Adipocyte (in vitro differentiated cells): Measurements from ENCODE around the gene SREK1IP1.
"Not testable (repeated sequence)": the region's sequence is repeated elsewhere in the genome, so short reads cannot be mapped to it uniquely, and the experiment has no call there.

Source experiments
- DNase-seq: peaks from one replicate; pipeline ENCODE4 v3.0.0-alpha.2; 2015; ENCODE audit warnings: low read depth
- H3K27me3 ChIP-seq: replicated peaks from 2 replicates; pipeline ENCODE4 v1.7.0; 2013; ENCODE audit warnings: mild to moderate bottlenecking, low read length, moderate library complexity; ENCODE audit not compliant: control insufficient read depth, insufficient read depth
- H3K36me3 ChIP-seq: 2 replicates; pipeline ENCODE4 v1.7.0; 2013; ENCODE audit warnings: low read length, mild to moderate bottlenecking, moderate library complexity; ENCODE audit not compliant: control insufficient read depth, insufficient read depth, severe bottlenecking
- H3K4me1 ChIP-seq: 2 replicates; pipeline ENCODE4 v1.7.0; 2013; ENCODE audit warnings: mild to moderate bottlenecking, low read length, moderate library complexity; ENCODE audit not compliant: control insufficient read depth, insufficient read depth
- H3K4me3 ChIP-seq: 2 replicates; pipeline ENCODE4 v1.7.0; 2013; ENCODE audit warnings: mild to moderate bottlenecking, low read length, moderate library complexity
- H3K9ac ChIP-seq: 2 replicates; pipeline ENCODE4 v1.7.0; 2013; ENCODE audit warnings: mild to moderate bottlenecking, low read length, moderate library complexity
- H3K9me3 ChIP-seq: 2 replicates; pipeline ENCODE4 v1.7.0; 2013; ENCODE audit warnings: mild to moderate bottlenecking, low read length, moderate library complexity; ENCODE audit not compliant: control insufficient read depth

Gene SREK1IP1

DNA sequence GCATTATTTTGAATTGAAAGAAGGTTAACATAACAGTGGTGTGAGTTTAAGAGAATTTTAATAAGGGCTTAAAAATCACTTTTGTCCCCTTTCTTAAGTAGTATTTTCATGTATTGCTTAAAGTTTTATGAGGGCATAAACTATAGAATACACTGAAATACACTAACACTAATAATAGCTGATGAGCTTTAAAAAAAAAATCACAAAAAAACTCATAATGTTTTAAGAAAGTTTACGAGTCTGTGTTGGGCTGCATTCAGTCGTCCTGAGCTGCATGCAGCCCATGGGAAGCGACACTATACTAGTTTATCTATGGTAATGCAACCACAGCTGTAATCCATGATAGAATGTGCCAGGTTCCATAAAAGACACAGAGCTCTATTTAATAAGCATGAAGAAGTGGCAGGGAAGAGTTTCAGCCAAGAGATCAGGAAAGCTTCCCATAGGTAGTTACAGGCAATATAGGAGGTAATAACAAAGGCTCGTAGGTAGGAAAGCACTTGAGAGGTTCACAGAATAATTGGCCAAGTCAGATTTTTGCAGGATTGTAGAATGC, 4.5 kb downstream of the SREK1IP1 start:
- no peak for DNase-seq
- Histone ChIP-seq H3K9ac (no peak overlapping the region), H3K9me3 (no peaks in the 10 kb centered on the region), H3K27me3 (no peaks in the 10 kb centered on the region), H3K36me3 (peaks cover 13% of the 10 kb centered on the region), H3K4me1 (peaks cover 21% of the 10 kb centered on the region), H3K4me3 (no peak overlapping the region)

DNA sequence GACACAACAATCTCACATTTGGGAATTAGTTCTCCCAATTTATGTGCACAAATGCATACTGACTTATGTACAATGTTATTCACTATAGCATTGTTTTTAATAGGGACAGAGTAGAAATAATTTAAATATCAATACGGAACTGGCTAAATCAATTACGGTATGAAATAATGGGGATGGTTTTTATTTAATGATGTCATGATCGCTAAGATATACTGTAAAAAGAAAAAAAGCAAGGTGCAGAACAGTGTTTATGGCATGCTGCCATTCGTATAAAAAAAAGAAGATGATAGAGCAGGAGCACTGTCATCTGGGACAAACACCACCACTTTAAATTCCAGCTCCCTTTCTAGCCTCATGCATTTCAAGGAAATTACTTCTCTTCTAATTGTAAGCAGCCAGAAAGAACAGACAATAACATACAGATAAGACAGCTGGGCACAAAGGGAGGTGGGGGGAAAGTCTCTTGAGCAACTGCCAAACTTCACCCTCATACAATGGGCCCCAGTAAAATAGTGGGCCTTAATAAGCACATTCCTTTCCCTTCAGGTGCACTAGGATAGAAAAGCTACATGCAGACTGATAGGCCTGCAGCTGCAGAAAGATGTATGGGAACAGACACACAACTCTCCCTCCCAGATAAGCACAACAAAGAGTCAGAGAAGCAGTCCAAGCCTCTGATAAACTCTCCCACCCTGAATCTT, 8.4 kb downstream of the SREK1IP1 start:
- no peak for DNase-seq
- no peaks in the 10 kb centered on the region for H3K9me3 ChIP-seq
- no peak overlapping the region for H3K4me3 ChIP-seq
- peaks cover 11% of the 10 kb centered on the region for H3K4me1 ChIP-seq
- H3K27me3 ChIP-seq, result no peaks in the 10 kb centered on the region
- no peak overlapping the region for H3K9ac ChIP-seq
- peaks cover 13% of the 10 kb centered on the region for H3K36me3 ChIP-seq

DNA sequence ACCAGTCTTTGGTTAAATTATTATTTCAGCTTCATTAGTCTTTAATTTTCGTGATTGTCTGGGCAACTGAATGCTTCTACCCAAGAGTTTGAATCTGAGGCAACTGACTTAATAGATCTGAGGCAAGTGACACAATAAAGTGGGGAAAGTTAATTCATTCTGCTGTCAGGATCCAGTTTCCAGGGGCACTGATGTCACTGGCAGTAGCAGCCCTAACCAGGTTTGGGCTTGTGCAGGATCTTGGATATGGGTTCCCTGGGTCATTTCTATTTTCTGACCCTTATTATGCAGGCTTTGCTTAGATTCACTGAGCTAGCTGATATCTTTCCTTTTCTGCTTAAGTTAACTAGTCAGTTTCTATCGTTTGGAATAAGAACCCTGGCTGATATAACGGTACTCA, 9.6 kb downstream of the SREK1IP1 start:
- Histone ChIP-seq H3K9ac (no peak overlapping the region), H3K9me3 (no peaks in the 10 kb centered on the region), H3K4me1 (peaks cover 11% of the 10 kb centered on the region), H3K36me3 (peaks cover 8% of the 10 kb centered on the region), H3K27me3 (no peaks in the 10 kb centered on the region), H3K4me3 (no peak overlapping the region)
- DNase-seq, result no peak

DNA sequence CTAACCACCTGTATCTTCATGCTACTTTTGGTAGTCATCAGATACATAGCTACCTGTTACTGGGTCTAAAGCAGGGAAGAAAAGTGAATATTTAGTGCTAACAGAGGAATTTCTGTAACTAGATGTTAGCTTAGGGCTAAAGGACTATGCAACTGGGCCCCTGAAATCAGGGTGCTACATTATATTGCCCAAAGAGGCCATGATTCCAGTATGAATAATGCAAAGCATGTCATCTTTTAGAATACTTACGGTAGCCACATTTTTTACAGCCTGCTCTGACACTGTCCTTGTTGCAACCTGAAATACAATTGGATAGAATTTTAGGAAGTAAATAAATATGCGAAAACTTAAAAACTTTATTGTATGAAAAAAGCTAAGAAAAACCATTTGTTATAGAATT, 14.4 kb downstream of the SREK1IP1 start:
- Histone ChIP-seq H3K4me3 (no peak overlapping the region), H3K9me3 (no peaks in the 10 kb centered on the region), H3K9ac (no peak overlapping the region), H3K36me3 (peaks cover 33% of the 10 kb centered on the region), H3K4me1 (peaks cover 9% of the 10 kb centered on the region), H3K27me3 (no peaks in the 10 kb centered on the region)
- no peak for DNase-seq

DNA sequence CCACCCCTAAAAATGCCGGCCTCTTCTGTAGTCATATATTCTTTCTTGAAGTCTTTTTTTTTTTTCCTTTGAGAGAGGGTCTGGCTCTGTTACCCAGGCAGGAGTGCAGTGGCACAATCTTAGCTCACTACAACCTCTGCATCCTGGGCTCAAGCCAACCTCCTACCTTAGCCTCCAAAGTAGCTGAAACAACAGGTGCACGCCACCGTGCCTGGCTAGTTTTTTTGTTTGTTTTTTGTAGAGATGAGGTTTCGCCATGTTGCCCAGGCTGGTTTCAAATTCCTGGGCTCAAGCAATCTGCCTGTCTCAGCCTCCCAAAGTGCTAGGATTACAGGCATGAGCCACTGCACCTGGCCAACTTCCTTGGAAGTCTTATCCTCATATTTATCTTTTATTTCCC, 19.1 kb downstream of the SREK1IP1 start:
- H3K36me3 ChIP-seq, result peaks cover 33% of the 10 kb centered on the region

DNA sequence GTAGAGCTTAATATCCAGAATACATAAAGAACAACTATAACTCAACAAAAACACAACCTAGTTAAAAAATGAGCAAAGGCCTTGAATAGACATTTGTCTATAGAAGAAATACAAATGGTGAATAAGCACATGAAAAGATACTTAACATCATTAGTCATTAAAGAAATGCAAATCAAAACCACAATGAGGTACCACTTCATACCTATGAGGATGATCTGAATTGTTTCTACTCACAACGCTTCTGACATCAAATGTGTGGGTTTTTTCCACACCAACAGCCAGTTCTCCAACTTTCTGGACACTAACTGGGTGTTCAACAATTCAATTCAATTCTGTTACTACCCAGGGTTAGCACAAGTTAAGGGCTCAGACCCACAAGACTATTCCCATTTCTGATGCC, 22.0 kb downstream of the SREK1IP1 start:
- Histone ChIP-seq H3K9ac (no peak overlapping the region), H3K9me3 (no peaks in the 10 kb centered on the region), H3K4me3 (no peak overlapping the region), H3K27me3 (no peaks in the 10 kb centered on the region), H3K36me3 (peaks cover 12% of the 10 kb centered on the region), H3K4me1 (peaks cover 17% of the 10 kb centered on the region)
- DNase-seq, result no peak

More for the DNA sequence above, 19.1 kb downstream of the SREK1IP1 start:
- Histone ChIP-seq H3K4me3 (no peak overlapping the region), H3K4me1 (no peaks in the 10 kb centered on the region), H3K9me3 (no peaks in the 10 kb centered on the region), H3K27me3 (no peaks in the 10 kb centered on the region), H3K9ac (no peak overlapping the region)
- DNase-seq, result no peak

DNA sequence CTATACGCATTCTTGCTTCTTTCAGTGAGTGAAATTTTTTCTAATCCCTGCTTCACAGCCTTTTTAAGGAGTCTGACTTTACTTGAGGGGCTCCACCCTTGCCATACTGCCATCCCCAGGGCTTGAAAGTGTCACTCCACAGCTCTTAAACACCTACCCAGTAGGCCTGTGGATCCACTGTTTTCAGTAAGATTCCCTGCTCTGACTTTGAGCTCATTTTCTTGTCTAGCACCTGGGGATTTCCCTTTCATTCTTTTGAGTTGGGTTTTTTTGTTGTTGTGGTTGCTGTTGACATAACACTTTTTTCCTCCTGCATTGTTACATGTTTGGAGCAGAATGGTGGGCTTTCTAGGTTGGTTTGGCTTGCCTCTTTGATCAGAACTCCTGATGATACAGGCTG, 23.6 kb downstream of the SREK1IP1 start:
- DNase-seq, result no peak
- no peak overlapping the region for H3K4me3 ChIP-seq
- H3K9me3 ChIP-seq, result no peaks in the 10 kb centered on the region
- peaks cover 11% of the 10 kb centered on the region for H3K36me3 ChIP-seq
- H3K9ac ChIP-seq, result no peak overlapping the region
- peaks cover 17% of the 10 kb centered on the region for H3K4me1 ChIP-seq
- no peaks in the 10 kb centered on the region for H3K27me3 ChIP-seq

DNA sequence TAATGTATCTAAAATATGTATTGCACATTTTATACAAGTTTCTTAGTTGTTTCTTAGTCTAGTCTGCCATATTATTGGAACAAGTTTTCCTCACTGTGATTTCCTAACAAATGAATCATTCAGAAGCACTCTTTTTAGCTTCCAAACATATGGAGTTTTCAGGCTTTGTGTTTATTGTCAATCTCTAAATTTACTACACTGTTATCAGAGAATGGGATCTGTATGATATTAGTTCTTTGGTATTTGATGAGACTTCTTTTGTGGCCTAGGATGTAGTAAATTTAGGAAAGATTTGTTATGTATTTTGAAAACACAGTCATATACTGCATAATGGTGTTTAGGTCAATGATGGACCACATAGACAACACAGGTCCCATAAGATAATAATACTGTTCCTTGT, 25.7 kb downstream of the SREK1IP1 start:
- peak; percentile 15 for DNase-seq
- Histone ChIP-seq H3K9ac (no peak overlapping the region), H3K36me3 (peaks cover 32% of the 10 kb centered on the region), H3K4me1 (peaks cover 17% of the 10 kb centered on the region), H3K9me3 (no peaks in the 10 kb centered on the region), H3K27me3 (no peaks in the 10 kb centered on the region), H3K4me3 (no peak overlapping the region)

DNA sequence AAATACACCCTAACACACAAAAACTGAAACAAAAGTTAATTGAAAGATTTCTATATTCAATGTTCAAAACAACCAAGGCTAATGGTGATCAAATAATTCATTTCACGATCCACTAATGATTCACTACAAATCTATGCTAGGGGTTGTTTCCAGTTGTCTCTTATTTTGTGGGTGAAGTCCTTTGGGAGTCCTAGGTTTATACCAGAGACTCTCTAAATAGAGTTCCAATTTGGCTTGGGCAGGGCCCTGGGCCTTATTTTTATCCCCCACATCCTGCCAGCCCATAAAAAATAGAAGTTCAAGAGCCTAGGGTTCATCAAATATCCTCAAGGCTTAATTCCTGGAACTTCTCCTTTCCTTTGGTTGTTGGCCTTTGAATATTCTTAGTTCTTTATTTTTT, 26.1 kb downstream of the SREK1IP1 start:
- Histone ChIP-seq H3K4me1 (peaks cover 17% of the 10 kb centered on the region), H3K9ac (no peak overlapping the region), H3K27me3 (no peaks in the 10 kb centered on the region), H3K36me3 (peaks cover 36% of the 10 kb centered on the region), H3K9me3 (no peaks in the 10 kb centered on the region), H3K4me3 (no peak overlapping the region)
- DNase-seq, result no peak

DNA sequence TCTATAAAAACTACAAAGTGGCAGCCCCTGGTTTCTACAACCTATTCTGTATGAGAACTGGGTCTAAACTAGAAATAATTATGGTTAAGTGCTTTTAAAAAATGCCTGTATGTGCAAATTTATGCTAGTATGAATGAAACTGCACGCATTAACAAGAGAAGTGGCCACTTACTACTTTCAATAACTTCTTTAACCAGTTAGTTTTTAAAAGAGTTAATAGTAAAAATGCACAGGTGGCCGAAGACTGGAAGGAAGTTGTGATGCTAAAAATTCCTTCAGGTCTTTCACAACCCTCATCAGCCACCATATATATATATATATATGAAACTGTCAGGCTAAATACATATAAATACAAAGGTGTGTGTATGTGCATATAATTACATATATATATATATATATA, 41.3 kb downstream of the SREK1IP1 start:
- H3K27me3 ChIP-seq, result no peaks in the 10 kb centered on the region
- no peak for DNase-seq
- H3K36me3 ChIP-seq, result peaks cover 46% of the 10 kb centered on the region
- no peak overlapping the region for H3K9ac ChIP-seq
- no peak overlapping the region for H3K4me3 ChIP-seq
- no peaks in the 10 kb centered on the region for H3K9me3 ChIP-seq
- no peaks in the 10 kb centered on the region for H3K4me1 ChIP-seq

DNA sequence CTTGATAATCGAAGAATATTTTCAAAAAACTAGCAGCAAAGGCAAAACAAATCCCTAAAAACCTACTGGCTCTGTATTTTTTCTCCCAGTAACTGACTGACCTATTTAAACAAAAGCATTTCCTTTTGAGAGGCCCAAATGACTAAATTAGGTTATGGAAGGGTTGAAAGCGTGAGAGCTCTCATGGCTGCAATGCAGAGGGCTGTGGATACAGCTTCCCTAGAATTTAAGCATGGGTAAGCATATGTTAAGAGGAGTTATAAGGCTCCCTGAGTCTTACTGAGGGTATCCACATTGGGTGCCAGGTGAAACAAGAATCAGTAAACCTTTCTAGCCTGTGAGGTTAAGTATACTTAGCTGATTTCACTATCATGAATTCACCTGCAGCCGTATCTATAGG, 45.9 kb downstream of the SREK1IP1 start:
- no peak overlapping the region for H3K9ac ChIP-seq

DNA sequence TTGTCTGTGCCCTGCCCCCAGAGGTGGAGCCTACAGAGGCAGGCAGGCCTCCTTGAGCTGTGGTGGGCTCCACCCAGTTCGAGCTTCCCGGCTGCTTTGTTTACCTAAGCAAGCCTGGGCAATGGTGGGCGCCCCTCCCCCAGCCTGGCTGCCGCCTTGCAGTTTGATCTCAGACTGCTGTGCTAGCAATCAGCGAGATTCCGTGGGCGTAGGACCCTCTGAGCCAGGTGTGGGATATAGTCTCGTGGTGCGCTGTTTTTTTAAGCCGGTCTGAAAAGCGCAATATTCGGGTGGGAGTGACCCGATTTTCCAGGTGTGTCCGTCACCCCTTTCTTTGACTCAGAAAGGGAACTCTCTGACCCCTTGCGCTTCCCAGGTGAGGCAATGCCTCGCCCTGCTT, 54.0 kb downstream of the SREK1IP1 start:
- not testable (repeated sequence) for H3K36me3 ChIP-seq, H3K27me3 ChIP-seq, H3K9ac ChIP-seq, H3K4me3 ChIP-seq, H3K4me1 ChIP-seq, H3K9me3 ChIP-seq, DNase-seq

More for the DNA sequence above, 45.9 kb downstream of the SREK1IP1 start:
- H3K27me3 ChIP-seq, result no peaks in the 10 kb centered on the region
- no peaks in the 10 kb centered on the region for H3K4me1 ChIP-seq
- peaks cover 51% of the 10 kb centered on the region for H3K36me3 ChIP-seq
- no peak overlapping the region for H3K4me3 ChIP-seq
- no peaks in the 10 kb centered on the region for H3K9me3 ChIP-seq
- DNase-seq, result no peak
